NCI-H69 (cell line): ENCODE data around the gene AKAIN1.

Experiments used
- DNase-seq: peaks from one replicate; lab custom pipeline; 2025; lab: John Stamatoyannopoulos, UW

Gene AKAIN1

DNA sequence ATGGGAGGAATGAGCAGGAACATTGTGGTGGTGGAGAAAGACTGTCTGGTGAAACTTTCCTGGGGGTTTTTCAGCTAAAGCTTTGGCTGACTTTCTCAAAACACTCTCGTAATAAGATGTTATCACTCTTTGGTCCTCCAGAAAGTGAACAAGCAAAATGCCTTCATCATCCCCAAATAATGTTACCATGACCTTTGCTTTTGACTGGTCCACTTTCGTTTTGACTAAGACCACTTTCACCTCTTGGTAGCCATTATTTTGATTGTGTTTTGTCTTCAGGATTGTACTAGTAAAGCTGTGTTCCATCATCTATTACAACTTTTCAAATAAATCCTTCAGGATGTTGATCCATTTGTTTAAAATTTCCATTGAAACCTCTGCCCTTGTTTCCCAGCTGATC is 103.2 kb downstream of the AKAIN1 start:
- DNase-seq = no peak
